AG04449 (cell line): ENCODE results near the gene IQSEC3.
"Not testable (repeated sequence)": the region's sequence is repeated elsewhere in the genome, so short reads cannot be mapped to it uniquely, and the experiment has no call there.

Experiments
- CTCF ChIA-PET: fragments of 350-600 bp; formaldehyde crosslinking; extraction: SDS; loops from one replicate; lab custom pipeline; 2021; ENCODE audit warnings: antibody characterized with exemption; lab: Yijun Ruan, JAX
- POLR2A ChIA-PET: fragments of 400-600, 350-600 bp; formaldehyde crosslinking; extraction: SDS; loops from one replicate; lab custom pipeline; 2020; ENCODE audit warnings: antibody characterized with exemption, inconsistent platforms; lab: Yijun Ruan, JAX
- DNase-seq: peaks from one replicate; pipeline ENCODE4 v3.0.0-alpha.2; 2010; ENCODE audit warnings: low read depth, low spot score
- H3K4me3 ChIP-seq: 2 replicates; pipeline ENCODE4 v1.5.1; 2011; ENCODE audit warnings: low read depth, mild to moderate bottlenecking, control low read depth, low read length
- TF ChIP-seq, protein P1 (sequence below): IDR thresholded peaks from one replicate; pipeline ENCODE4 v1.5.1; 2011; ENCODE audit warnings: mild to moderate bottlenecking, moderate library complexity, low read length, control low read depth, inconsistent platforms; ENCODE audit not compliant: insufficient read depth; ENCODE audit errors: missing control alignments

Gene IQSEC3

DNA sequence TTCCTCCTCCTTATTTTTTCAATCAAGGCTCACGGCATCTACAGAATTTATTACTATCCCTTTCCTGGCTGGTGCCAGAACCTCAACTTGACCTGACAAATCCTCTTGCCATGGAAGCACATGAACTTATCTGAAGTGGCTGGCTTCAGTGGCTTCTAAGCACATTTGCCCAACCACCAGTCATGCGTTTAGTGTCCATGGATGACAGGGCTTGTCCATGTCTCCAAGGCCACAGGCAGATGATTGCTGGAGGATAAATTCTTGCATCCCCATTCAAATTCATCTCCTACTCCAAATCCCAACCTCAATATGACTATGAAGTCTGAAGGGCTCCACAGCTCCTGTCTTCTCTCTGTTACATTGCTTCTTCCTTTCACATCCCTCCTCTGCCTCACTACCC is 4.0 kb downstream of the IQSEC3 start:
- POLR2A ChIA-PET, result not testable (repeated sequence)

DNA sequence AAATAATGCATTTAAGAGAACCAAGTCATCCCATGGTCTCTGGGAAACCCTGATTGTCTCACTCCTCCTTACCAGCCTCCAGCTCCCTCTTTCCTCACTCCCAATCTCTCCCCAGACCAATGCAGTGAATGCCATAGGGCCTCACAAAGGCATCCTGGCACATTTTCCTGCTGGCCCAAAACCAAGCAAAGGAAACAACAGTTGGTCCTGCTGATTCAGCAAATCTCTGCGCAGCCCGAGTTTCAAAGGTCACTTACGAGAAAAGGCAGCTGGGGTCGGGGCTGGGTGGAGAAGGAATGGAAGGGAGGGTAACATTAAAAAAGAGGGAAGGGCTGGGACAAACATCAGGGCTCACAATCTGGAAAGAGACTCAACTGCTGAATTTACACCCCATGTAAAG is 5.5 kb downstream of the IQSEC3 start:
- POLR2A ChIA-PET, CTCF ChIA-PET: not testable (repeated sequence)

More for the DNA sequence above, 4.0 kb downstream of the IQSEC3 start:
- H3K4me3 ChIP-seq, CTCF ChIA-PET, DNase-seq: not testable (repeated sequence)

DNA sequence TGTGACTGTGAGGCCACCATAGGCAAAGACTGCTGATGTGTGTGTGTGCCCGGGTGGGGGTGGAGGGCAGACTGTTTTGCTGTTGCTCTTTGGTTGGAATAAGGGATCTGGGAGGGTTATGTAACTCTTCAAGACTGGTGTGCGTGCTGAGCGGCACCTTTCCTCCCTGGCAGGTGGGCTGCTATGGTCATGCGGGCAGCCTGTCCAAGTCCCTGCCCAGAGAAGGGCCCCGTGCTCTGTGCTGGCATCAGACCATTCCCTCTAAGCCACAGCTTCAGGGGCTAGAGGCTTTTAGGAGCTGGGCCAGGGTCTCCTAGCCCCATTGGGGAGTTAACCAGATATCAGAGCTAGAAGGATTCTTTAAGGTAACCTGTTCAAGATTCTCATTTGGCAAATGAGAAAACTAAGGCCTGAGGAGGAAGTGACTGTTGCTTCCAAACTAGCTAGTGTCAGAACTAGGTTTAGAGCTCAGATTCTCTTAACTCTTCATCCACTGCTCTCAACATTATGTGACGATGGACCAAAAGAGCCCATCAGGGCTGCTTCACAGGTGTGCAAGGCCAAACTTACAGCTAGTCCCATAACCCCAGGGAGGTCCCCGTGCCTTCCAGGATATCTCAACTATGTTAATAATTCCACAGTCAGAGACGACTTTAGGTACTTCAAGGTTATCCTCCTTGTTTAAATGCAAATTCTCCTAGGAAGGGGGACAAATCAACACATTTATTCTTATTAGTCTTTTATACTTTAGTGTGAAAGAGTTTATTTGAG is 8.0 kb downstream of the IQSEC3 start:
- POLR2A ChIA-PET, H3K4me3 ChIP-seq, CTCF ChIA-PET, DNase-seq: not testable (repeated sequence)

More for the DNA sequence above, 5.5 kb downstream of the IQSEC3 start:
- not testable (repeated sequence) for DNase-seq, H3K4me3 ChIP-seq

DNA sequence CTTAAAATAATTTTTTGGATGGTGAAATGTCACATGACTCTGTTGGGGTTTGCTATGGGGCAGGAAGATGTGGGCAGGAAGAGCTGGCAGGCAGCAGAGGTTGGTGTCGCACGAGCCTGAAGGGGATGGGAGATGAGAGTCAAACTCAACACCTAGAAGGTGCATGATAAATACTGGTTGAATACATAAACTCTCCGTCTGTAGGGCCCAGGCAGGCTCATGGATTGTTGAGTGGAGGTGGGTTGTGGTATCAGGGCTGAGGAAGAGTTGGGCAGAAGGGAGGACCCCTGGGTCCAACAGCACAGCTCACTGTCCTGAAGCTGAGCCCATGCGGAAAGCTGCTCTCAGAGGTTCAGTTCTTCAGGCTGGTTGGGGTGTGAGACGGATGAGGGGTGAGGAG is 9.0 kb downstream of the IQSEC3 start:
- DNase-seq, H3K4me3 ChIP-seq, POLR2A ChIA-PET, CTCF ChIA-PET: not testable (repeated sequence)

DNA sequence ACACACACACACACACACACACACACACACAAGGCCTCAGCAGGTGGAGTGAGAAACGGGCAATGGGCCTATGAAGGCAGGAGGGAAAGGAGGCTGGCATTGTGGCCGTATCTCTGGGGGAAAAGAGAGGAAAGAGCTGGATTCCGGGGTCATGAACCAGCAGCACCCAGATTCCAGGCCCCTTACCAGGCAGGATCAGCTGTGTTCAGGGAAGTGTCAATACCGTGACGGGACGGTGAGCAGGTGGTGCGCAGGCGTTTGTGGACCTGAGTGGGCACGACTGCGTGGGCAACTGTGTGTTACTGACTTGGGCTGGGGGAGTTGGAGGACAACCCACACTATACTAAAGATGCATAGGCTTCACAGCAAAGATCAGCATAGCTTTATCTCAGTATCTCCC is 9.5 kb downstream of the IQSEC3 start:
- CTCF ChIA-PET, POLR2A ChIA-PET, H3K4me3 ChIP-seq, DNase-seq: not testable (repeated sequence)

DNA sequence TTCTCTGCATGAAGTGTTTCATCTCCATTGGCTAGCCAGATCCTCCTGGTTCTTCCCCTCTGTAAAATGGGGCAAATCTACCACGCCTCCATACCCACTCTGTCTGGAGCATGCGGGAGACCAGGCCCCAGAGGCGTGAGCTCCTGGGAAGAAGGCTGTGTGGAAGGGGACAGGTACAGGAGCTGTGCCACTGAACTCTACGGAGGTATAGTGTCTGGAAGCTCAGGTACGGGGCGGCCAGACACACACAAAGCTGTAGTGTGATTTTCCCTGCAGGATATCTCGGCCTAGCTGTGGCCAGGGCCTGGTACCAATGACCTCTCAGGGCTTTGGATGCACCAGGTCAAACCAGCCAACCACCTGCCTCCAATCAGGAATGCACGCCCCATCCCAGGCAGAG is 10.0 kb downstream of the IQSEC3 start:
- H3K4me3 ChIP-seq, DNase-seq, CTCF ChIA-PET, POLR2A ChIA-PET: not testable (repeated sequence)

DNA sequence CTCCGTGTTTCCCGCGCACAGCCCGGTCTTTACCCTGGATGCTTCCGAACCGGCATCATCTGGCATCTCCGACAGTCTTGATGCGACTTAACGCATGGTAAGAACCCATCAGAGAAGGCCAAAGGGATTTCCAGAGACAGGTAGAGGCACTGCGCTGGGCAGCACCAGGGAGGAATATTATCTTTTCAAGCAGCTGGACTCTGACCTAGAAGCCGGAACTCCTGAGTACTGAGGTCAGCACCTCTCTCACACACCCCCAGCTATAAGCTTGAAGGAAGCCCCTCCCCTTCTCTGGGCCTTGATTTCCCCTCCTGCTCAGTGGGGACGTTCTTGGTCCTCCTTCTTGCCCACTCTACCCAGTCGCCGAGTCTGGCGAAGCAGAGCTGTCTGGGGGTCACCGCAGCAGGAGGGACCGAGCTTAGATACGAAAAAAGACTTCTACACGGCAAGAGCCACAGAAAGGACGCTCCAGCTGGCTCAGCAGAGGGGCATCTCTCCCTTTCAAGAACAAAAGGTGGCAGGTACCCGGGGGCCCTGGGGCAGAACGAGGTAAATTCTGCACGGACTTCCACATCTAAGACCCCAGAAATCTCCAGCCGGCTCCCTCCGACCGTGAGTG is 10.6 kb downstream of the IQSEC3 start:
- H3K4me3 ChIP-seq, DNase-seq, POLR2A ChIA-PET, CTCF ChIA-PET: not testable (repeated sequence)

DNA sequence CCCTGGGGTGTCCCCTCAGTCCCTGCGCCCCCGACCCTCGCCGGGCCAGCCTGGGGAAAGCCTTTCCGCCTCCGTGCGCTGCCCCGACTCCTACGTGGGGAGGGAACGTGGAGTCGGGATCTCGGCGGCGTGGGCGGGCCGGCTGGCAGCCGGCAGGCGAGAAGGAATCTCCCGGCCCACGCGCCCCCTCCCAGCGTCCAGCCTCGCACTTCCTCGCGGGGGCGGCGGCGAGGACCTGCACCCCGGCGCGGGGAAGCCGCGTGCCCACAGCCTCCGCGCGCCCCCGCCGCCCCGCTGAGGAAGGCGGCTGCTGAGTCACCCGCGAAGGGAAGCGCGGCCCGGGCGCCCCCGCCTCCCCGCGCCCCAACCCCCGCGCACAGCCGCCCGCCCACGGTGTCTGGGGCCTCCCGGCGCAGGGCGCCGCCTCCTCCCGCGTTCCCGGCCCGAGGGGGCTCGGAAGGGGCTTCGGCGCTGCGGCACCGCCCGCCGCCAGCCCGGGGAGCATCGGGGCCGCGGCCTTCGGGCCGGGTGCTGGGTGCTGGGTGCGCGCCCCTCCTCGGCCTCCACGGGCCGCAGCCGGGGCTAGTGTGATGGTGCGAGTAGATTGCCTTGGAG is 11.3 kb downstream of the IQSEC3 start:
- H3K4me3 ChIP-seq, CTCF ChIA-PET, POLR2A ChIA-PET, DNase-seq: not testable (repeated sequence)

DNA sequence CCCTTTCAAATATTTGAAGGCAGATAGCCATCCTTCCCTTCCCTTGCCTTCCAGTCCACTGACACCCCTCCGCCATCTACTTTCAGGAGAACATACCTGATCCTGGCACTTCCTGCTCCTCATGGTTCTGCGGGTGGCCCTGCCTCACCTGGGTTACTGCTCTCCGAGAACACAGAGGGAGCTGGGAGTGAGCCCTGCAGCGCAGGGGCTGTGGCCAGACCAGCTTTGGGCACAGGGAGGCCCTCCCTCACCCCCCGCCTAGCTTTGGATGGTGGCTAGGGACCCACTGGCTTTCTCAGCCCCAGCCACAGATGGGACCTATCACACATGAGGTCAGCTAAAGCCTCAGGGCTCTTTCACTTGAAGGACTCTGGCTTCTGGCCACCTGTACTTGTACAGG is 12.4 kb downstream of the IQSEC3 start:
- no peak overlapping the region for H3K4me3 ChIP-seq
- CTCF ChIA-PET, result interaction anchor here (0.7 kb wide), 1 partner anchor 371 kb away, joined by 3 read pairs; no protein-coding TSS in a partner anchor
- no peak for DNase-seq
- TF ChIP-seq, protein P1, sequence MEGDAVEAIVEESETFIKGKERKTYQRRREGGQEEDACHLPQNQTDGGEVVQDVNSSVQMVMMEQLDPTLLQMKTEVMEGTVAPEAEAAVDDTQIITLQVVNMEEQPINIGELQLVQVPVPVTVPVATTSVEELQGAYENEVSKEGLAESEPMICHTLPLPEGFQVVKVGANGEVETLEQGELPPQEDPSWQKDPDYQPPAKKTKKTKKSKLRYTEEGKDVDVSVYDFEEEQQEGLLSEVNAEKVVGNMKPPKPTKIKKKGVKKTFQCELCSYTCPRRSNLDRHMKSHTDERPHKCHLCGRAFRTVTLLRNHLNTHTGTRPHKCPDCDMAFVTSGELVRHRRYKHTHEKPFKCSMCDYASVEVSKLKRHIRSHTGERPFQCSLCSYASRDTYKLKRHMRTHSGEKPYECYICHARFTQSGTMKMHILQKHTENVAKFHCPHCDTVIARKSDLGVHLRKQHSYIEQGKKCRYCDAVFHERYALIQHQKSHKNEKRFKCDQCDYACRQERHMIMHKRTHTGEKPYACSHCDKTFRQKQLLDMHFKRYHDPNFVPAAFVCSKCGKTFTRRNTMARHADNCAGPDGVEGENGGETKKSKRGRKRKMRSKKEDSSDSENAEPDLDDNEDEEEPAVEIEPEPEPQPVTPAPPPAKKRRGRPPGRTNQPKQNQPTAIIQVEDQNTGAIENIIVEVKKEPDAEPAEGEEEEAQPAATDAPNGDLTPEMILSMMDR, result no peak
- POLR2A ChIA-PET, result no interaction called here

DNA sequence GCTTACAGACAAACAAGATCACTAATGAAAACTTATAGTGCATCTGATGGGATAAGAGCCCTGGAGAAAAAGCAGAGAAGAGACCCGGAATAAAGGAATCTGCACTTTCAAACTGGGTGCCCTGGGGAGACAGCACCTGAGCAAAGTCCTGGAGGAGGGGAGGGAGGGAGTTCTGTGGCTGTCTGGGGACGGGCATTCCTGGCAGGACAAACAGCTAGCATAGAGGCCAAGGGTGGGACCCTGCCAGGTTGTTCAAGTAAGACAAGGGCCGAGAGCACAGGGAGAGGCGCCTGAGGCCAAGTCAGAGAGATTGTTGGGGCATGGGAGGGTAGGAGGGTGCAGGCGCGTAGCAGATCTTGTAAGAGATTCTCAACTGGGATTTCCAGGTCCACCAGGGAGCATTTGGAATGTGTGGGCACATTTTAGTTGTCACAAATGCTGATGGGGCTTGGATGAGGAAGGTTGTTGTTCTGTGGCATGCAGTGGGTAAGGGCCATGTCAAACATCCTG is 14.2 kb downstream of the IQSEC3 start:
- TF ChIP-seq, protein P1, result no peak
- H3K4me3 ChIP-seq, result no peak overlapping the region
- CTCF ChIA-PET, result interaction anchor here (1.1 to 1.5 kb wide), 2 partner anchors 72 to 108 kb away, joined by 3 to 4 read pairs; no protein-coding TSS in a partner anchor
- DNase-seq, result no peak
- POLR2A ChIA-PET, result no interaction called here
